Esophagus squamous epithelium (tissue), 5 donors: ENCODE results near the gene SLC12A7. TPM values are rescaled to one million over a fixed set of nuclear protein-coding genes. Genes with fewer than 3 reads are reported as not detected.
"Not testable (repeated sequence)": the region's sequence is repeated elsewhere in the genome, so short reads cannot be mapped to it uniquely, and the experiment has no call there.

ENCODE experiments used
- DNase-seq: peaks from one replicate; lab custom pipeline; 2025; lab: John Stamatoyannopoulos, UW
- H3K27ac ChIP-seq, 4 donors: fragments of 200-600 bp; sonication (generic); one replicate each; pipeline ENCODE4 v1.5.1; 2016 to 2019; ENCODE audit warnings: mild to moderate bottlenecking in 1 of 4
- H3K27me3 ChIP-seq, 4 donors: fragments of 200-600 bp; sonication (generic); 1 replicate in 3 of 4; 2 replicates in 1 of 4; pipeline versions ENCODE4 v1.5.1 to v1.6.0; 2017 to 2021; ENCODE audit warnings: antibody characterized with exemption in 1 of 4
- H3K36me3 ChIP-seq, 3 donors: fragments of 200-600 bp; sonication (generic); one replicate each; pipeline ENCODE4 v1.5.1; 2016 to 2019
- H3K4me1 ChIP-seq, 3 donors: fragments of 200-600 bp; sonication (generic); one replicate each; pipeline ENCODE4 v1.5.1; 2017 to 2019
- H3K4me3 ChIP-seq, 4 donors: fragments of 200-600 bp; sonication (generic); 1 replicate in 3 of 4; 2 replicates in 1 of 4; pipeline ENCODE4 v1.5.1; 2016 to 2019; ENCODE audit warnings: mild to moderate bottlenecking in 2 of 4, moderate library complexity in 1 of 4
- H3K9me3 ChIP-seq, 3 donors: fragments of 200-600 bp; sonication (generic); one replicate each; pipeline ENCODE4 v1.5.1; 2016 to 2019
- CTCF ChIP-seq, 6 experiments: fragments of 450-650 bp in 4 of 6; fragments of 200-600 bp in 2 of 6; sonication (generic) in 2 of 6; IDR thresholded peaks; one replicate each; pipeline ENCODE4 v1.5.1; 2016 to 2019; ENCODE audit warnings: antibody characterized with exemption in 6 of 6, mild to moderate bottlenecking in 4 of 6, moderate library complexity in 4 of 6
- POLR2A ChIP-seq, 4 donors: fragments of 450-650 bp; IDR thresholded peaks; one replicate each; pipeline ENCODE4 v1.6.1; 2017; ENCODE audit warnings: antibody characterized with exemption in 4 of 4, mild to moderate bottlenecking in 4 of 4, moderate library complexity in 3 of 4
- WGBS, 2 donors: methylation state at CpG; one replicate each; pipeline ENCODE4 v1.1.5; 2018; 5-methylcytosine and 5-hydroxymethylcytosine counted together
- intact Hi-C: fragments of 100-400 bp; cut with DNase I; formaldehyde crosslinking; loops from one replicate; pipeline ENCODE4 v1.15.0; 2022
- small RNA-seq, 4 donors: library from RNA; depleted of rRNA; stranded (forward); fragments of <200 nt; gene quantifications; one replicate each; pipeline ENCODE3, GENCODE V24; 2016
- total RNA-seq, 4 donors: library from RNA; depleted of rRNA; stranded (reverse); fragments of >200 nt; gene quantifications; one replicate each; pipeline ENCODE4 v1.1.0, GENCODE V29; 2016
- donor health status: DM: yes; HTN: yes; CAD: no.

Gene SLC12A7
- total RNA-seq, 4 donors from 2014 or later: 4.5 to 13.4 (median 6.6) TPM

- H3K36me3 ChIP-seq: no peaks in the 10 kb centered on the region
- intact Hi-C loops: no loop called here
- TF ChIP-seq POLR2A (IDR thresholded peaks at IDR 0.05) (no peak), CTCF (IDR thresholded peaks at IDR 0.05) (no peak)
- 89 to 91% methylated on average over 9 to 11 of the region's 19 CpGs for WGBS, 2 donors
- no peak for DNase-seq
- no peak overlapping the region for H3K27ac ChIP-seq
- H3K4me3 ChIP-seq: no peak overlapping the region
- H3K4me1 ChIP-seq: peaks cover 15 to 51% (median 20%) of the 10 kb centered on the region in 3 donors
- peaks cover 0 to 87% (median 3%) of the 10 kb centered on the region in 4 donors for H3K27me3 ChIP-seq
- no peaks in the 10 kb centered on the region for H3K9me3 ChIP-seq
Observed at GRCh38 chr5:1001406-1002270, 110.2 kb downstream of the SLC12A7 start.

- H3K4me3 ChIP-seq, H3K27ac ChIP-seq, H3K36me3 ChIP-seq, DNase-seq, H3K9me3 ChIP-seq, intact Hi-C loops: not testable (repeated sequence)
- Histone ChIP-seq H3K27me3 (peaks cover 0 to 87% (median 3%) of the 10 kb centered on the region in 4 donors), H3K4me1 (peaks cover 15 to 46% (median 20%) of the 10 kb centered on the region in 3 donors)
- WGBS, 2 donors: 75 to 85% methylated on average over 6 to 9 of the region's 11 CpGs
Observed at GRCh38 chr5:1000831-1001230, 111.0 kb downstream of the SLC12A7 start.

Small RNA genes lying within 50 kb of the gene (small RNA-seq; reads per million reads assigned to genes)
- gene MIR4635: 0 to 0.09 (median 0) reads per million in 4 donors

Other genes with a start within 250 kb of the SLC12A7 start
- 10 to 100 TPM; 16.1 to 35.7 (median 22.3) TPM for gene BRD9, start 219.3 kb downstream of the SLC12A7 start, total RNA-seq
- gene TRIP13, start 219.2 kb downstream of the SLC12A7 start, total RNA-seq: 10 to 100 TPM in 2 of 4 donors, 1 to 10 TPM in 2; 3.2 to 17.7 (median 9.5) TPM
- gene NKD2, start 103.3 kb downstream of the SLC12A7 start, total RNA-seq: 10 to 100 TPM in 1 of 4 donors, 1 to 10 TPM in 3; 1.2 to 11.3 (median 1.5) TPM
- gene SLC6A19, start 89.5 kb upstream of the SLC12A7 start, total RNA-seq: not detected
- not detected for gene SLC6A18, start 113.3 kb upstream of the SLC12A7 start, total RNA-seq
- 1 to 10 TPM in 1 of 4 donors, under 1 TPM in 2, not detected in 1; 0.19 to 9.5 (median 0.31) TPM for gene TERT, start 183.0 kb upstream of the SLC12A7 start, total RNA-seq
- gene CLPTM1L, start 233.0 kb upstream of the SLC12A7 start, total RNA-seq: 10 to 100 TPM; 42.8 to 75.2 (median 65.1) TPM